HG02678 (cell line): ENCODE results near the gene TENM4.
A peak's percentile ranks its signal among the peaks of the same experiment; 100 is the strongest.

Source experiments
- ATAC-seq: cut with Tn5 transposase; IDR thresholded peaks from one replicate; pipeline ENCODE4 v1.9.1; 2021; ENCODE audit warnings: mild to moderate bottlenecking, moderate library complexity; ENCODE audit not compliant: unreplicated experiment

Gene TENM4

GRCh38 chr11:79150320-79150719 is 290.5 kb downstream of the TENM4 start:
- ATAC-seq, result no peak

GRCh38 chr11:79147731-79148130 is 293.1 kb downstream of the TENM4 start:
- no peak for ATAC-seq

- no peak for ATAC-seq
These were observed 293.8 kb downstream of the TENM4 start for GRCh38 chr11:79147011-79147410.

GRCh38 chr11:79139900-79140299 is 300.9 kb downstream of the TENM4 start:
- no peak for ATAC-seq

- no peak for ATAC-seq
These were observed 311.1 kb downstream of the TENM4 start for GRCh38 chr11:79129702-79130101.

GRCh38 chr11:79128291-79128690 is 312.5 kb downstream of the TENM4 start:
- ATAC-seq, result no peak

GRCh38 chr11:79122759-79123158 is 318.1 kb downstream of the TENM4 start:
- ATAC-seq, result no peak

GRCh38 chr11:79121351-79121750 is 319.5 kb downstream of the TENM4 start:
- no peak for ATAC-seq

GRCh38 chr11:79119491-79120284 is 321.1 kb downstream of the TENM4 start:
- no peak for ATAC-seq

GRCh38 chr11:79117488-79117887 is 323.3 kb downstream of the TENM4 start:
- ATAC-seq, result no peak

- no peak for ATAC-seq
These were observed 324.2 kb downstream of the TENM4 start for GRCh38 chr11:79116600-79116999.

GRCh38 chr11:79113054-79113690 is 327.7 kb downstream of the TENM4 start:
- no peak for ATAC-seq

GRCh38 chr11:79110796-79111195 is 330.0 kb downstream of the TENM4 start:
- ATAC-seq, result no peak

GRCh38 chr11:79110321-79110720 is 330.5 kb downstream of the TENM4 start:
- no peak for ATAC-seq

- ATAC-seq, result no peak
These were observed 332.0 kb downstream of the TENM4 start for GRCh38 chr11:79108851-79109250.

GRCh38 chr11:79102840-79103239 is 338.0 kb downstream of the TENM4 start:
- no peak for ATAC-seq

- no peak for ATAC-seq
These were observed 339.2 kb downstream of the TENM4 start for GRCh38 chr11:79101656-79102055.

GRCh38 chr11:79100093-79100910 is 340.5 kb downstream of the TENM4 start:
- ATAC-seq, result peak; percentile 90

- no peak for ATAC-seq
These were observed 342.7 kb downstream of the TENM4 start for GRCh38 chr11:79098146-79098545.

GRCh38 chr11:79097246-79097875 is 343.5 kb downstream of the TENM4 start:
- no peak for ATAC-seq

GRCh38 chr11:79095424-79095823 is 345.4 kb downstream of the TENM4 start:
- no peak for ATAC-seq
